ENCODE data around the gene GPRIN1. TPM values are rescaled to one million over a fixed set of nuclear protein-coding genes. Genes with fewer than 3 reads are reported as not detected.

The GPRIN1 gene
- total RNA-seq, 2 experiments from 2014 or later, result 2.5 to 2.6 TPM

DNA sequence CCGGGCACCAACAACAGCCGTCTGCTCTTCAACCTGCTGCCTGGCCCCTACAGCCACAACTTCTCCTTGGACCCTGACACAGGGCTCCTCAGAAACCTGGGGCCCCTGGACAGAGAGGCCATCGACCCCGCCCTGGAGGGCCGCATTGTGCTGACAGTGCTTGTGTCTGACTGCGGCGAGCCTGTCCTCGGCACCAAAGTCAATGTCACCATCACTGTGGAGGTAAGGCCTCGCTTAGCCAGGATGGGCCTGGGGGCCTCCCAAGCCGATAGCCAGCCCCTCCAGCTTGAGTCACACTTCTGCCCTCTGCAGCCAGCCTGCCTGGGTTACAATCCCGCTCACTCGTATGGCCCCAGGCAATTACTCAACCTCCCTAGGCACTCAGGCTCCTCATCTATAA lies 28.6 kb downstream of the GPRIN1 start:
- CTCF ChIA-PET, result interaction anchor here (0.6 kb wide), 1 partner anchor 9 kb away, joined by 3 read pairs; no protein-coding TSS in a partner anchor
- no peak for DNase-seq
- H3K4me1 Mint-ChIP-seq, result no peaks in the 10 kb centered on the region
- POLR2A ChIA-PET, result no interaction called here
- H3K36me3 Mint-ChIP-seq (ENCODE audit: low read depth), result no peaks in the 10 kb centered on the region
- no peak overlapping the region for H3K27ac Mint-ChIP-seq
- no peaks in the 10 kb centered on the region for H3K27me3 Mint-ChIP-seq
- no peak overlapping the region for H3K4me3 Mint-ChIP-seq
- H3K9me3 Mint-ChIP-seq, result peaks cover 9% of the 10 kb centered on the region

DNA sequence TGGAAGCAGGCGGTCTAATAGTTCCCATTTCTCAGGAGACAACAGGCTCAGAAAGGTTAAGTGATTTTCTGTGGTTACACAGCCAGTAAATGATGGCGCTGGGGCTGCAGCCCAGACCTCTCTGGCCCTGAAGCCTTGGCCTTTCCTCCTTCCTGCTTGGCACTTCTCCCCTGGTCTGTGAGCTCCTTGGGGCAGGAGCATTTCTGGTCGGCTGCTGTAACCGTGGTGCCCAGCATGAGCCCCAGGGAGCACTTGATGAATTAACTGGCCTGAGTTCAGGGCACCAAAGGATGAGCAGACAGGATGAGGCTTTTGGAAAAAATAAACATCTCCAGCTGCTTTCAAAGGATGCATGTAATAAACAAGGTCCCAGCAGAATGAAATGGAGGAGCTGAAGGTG lies 30.6 kb downstream of the GPRIN1 start:
- Mint-ChIP-seq H3K4me1 (no peaks in the 10 kb centered on the region), H3K9me3 (no peaks in the 10 kb centered on the region), H3K36me3 (ENCODE audit: low read depth) (no peaks in the 10 kb centered on the region), H3K27ac (no peak overlapping the region), H3K4me3 (no peak overlapping the region), H3K27me3 (no peaks in the 10 kb centered on the region)
- ChIA-PET CTCF (interaction anchor here (1.0 to 1.2 kb wide), 3 partner anchors 17 to 81 kb away, joined by 3 to 4 read pairs (median 3); no protein-coding TSS in a partner anchor), POLR2A (no interaction called here)
- no peak for DNase-seq

DNA sequence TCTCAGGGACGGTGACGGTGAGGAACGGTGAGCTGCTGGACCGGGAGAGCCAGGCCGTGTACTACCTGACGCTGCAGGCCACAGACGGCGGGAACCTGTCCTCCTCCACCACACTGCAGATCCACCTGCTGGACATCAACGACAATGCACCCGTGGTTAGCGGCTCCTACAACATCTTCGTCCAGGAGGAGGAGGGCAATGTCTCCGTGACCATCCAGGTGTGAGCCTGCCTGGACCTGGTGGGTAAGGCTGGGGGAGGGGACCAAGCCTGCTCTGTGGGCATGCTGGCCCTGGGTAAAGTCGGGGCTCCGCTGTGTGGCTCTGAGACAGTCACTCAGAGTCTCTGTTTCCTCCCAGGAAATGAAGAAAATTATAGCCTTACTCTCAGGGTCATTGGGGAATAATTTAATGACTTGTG lies 31.6 kb downstream of the GPRIN1 start:
- peak; percentile 46 for DNase-seq
- no peaks in the 10 kb centered on the region for H3K36me3 Mint-ChIP-seq (ENCODE audit: low read depth)
- no peaks in the 10 kb centered on the region for H3K4me1 Mint-ChIP-seq
- no peak overlapping the region for H3K27ac Mint-ChIP-seq
- ChIA-PET POLR2A (no interaction called here), CTCF (interaction anchor here (1.1 kb wide), 1 partner anchor 31 kb away, joined by 3 read pairs; no protein-coding TSS in a partner anchor)
- no peaks in the 10 kb centered on the region for H3K27me3 Mint-ChIP-seq
- no peak overlapping the region for H3K4me3 Mint-ChIP-seq
- no peaks in the 10 kb centered on the region for H3K9me3 Mint-ChIP-seq

DNA sequence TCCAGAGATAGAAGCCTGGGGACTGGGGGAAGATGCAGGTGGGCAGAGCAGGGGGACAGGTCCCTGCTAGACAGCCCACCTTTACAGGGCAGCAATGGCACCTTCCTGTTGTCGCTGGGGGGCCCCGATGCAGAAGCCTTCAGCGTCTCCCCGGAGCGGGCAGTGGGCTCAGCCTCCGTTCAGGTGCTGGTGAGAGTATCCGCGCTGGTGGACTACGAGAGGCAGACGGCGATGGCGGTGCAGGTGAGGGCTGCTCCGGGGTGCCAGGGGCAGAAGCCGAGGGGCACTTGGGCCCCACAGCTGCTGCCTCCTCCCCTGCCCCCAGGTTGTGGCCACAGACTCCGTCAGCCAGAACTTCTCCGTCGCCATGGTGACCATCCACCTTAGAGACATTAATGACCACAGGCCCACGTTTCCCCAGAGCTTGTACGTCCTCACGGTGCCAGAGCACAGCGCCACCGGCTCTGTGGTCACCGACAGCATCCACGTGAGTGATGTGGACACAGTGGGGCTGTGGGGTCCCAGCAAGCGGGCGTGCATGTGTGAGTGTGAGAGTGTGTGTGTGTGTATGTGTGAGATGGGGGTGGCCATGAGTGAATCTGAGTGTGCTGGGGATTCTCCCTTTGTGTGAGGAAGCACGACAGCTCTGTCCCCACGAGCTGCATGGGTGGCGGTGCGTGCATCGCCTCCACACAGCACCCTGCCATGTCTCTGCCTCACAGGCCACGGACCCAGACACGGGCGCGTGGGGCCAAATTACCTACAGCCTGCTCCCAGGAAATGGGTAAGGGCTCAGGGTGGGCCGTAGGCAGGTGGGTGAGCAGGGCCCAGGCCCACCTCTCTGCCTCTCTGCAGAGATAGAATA lies 32.4 kb downstream of the GPRIN1 start:
- CTCF ChIA-PET, result interaction anchor here (1.1 kb wide), 1 partner anchor 53 kb away, joined by 3 read pairs; the partner anchor contains the start of genes EIF4E1B and SNCB

DNA sequence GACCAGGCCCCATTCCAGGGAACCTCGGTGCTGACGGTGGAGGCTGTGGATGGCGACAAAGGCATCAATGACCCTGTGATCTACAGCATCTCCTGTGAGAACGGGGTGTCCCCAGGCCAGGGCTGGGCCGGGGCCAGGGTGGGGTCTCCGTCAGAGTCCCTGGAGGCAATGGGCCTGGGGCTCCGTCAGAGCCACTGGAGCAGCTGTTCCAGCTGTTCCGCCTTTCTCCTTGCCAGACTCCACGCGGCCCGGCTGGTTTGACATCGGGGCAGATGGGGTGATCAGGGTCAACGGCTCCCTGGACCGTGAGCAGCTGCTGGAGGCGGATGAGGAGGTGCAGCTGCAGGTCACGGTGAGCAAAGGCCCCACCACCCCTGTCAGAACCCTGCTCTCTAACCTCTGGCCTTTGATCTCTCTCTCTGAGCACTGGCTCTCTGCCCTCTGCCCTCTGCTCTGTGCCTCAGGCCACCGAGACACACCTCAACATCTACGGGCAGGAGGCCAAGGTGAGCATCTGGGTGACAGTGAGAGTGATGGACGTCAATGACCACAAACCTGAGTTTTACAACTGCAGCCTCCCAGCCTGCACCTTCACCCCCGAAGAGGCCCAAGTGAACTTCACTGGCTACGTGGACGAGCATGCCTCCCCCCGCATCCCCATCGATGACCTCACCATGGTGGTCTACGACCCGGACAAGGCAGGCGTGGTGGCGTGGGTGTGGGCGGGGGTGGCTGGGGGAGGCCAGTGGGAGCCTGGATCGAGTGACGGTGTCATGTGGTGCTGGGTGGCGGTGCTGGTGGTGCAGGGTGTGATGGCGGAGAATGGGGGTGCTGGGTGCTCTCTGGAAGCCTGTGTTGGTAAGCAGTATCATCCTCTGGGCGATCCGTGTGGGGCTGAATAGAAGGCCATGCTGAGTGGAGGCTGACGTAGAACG lies 34.2 kb downstream of the GPRIN1 start:
- H3K4me3 Mint-ChIP-seq, result no peak overlapping the region
- H3K27me3 Mint-ChIP-seq, result no peaks in the 10 kb centered on the region
- POLR2A ChIA-PET, result no interaction called here
- CTCF ChIA-PET, result interaction anchor here (1.2 kb wide), 1 partner anchor 159 kb away, joined by 5 read pairs; the partner anchor contains the start of gene CLTB
- no peak for DNase-seq
- no peaks in the 10 kb centered on the region for H3K9me3 Mint-ChIP-seq
- no peaks in the 10 kb centered on the region for H3K36me3 Mint-ChIP-seq (ENCODE audit: low read depth)
- H3K4me1 Mint-ChIP-seq, result peaks cover 6% of the 10 kb centered on the region
- H3K27ac Mint-ChIP-seq, result no peak overlapping the region

More for the DNA sequence above, 32.4 kb downstream of the GPRIN1 start:
- DNase-seq, result no peak
- POLR2A ChIA-PET, result no interaction called here
- no peak overlapping the region for H3K27ac Mint-ChIP-seq
- H3K27me3 Mint-ChIP-seq, result no peaks in the 10 kb centered on the region
- H3K9me3 Mint-ChIP-seq, result no peaks in the 10 kb centered on the region
- H3K36me3 Mint-ChIP-seq (ENCODE audit: low read depth), result no peaks in the 10 kb centered on the region
- peaks cover 6% of the 10 kb centered on the region for H3K4me1 Mint-ChIP-seq
- H3K4me3 Mint-ChIP-seq, result no peak overlapping the region

DNA sequence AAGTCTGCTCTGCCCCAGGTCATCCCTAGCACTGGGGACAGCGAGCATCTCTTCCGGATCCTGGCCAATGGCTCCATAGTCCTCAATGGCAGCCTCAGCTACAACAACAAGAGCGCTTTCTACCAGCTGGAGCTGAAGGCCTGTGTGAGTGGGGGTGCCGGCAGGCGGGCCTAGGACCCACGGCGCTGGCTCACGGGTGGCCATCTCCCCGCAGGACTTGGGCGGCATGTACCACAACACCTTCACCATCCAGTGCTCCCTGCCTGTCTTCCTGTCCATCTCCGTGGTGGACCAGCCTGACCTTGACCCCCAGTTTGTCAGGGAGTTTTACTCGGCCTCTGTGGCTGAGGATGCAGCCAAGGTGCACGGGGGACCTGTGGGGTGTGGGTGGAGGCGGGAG lies 34.9 kb downstream of the GPRIN1 start:
- no peaks in the 10 kb centered on the region for H3K36me3 Mint-ChIP-seq (ENCODE audit: low read depth)
- H3K27ac Mint-ChIP-seq, result no peak overlapping the region
- ChIA-PET CTCF (interaction anchor here (1.2 kb wide), 1 partner anchor 158 kb away, joined by 5 read pairs; the partner anchor contains the start of gene CLTB), POLR2A (no interaction called here)
- no peak overlapping the region for H3K4me3 Mint-ChIP-seq
- no peaks in the 10 kb centered on the region for H3K9me3 Mint-ChIP-seq
- no peak for DNase-seq
- H3K27me3 Mint-ChIP-seq, result peaks cover under 1% of the 10 kb centered on the region
- H3K4me1 Mint-ChIP-seq, result peaks cover 6% of the 10 kb centered on the region

DNA sequence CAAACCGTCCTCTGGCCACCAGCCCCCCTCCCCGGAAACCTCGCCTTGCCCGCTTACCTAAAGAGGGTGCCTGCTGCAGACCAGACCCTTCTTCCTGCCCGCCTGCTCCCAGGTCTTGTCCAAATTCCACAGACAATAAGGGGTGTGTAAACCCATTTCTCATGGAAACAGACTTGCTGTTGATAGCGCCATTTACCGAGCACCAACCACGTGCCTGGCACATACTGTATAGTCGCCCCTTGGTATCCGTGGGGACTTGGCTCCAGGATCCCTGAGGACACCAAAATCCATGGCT lies 35.7 kb downstream of the GPRIN1 start:
- no peak overlapping the region for H3K4me3 Mint-ChIP-seq
- POLR2A ChIA-PET, result no interaction called here
- no peak for DNase-seq

DNA sequence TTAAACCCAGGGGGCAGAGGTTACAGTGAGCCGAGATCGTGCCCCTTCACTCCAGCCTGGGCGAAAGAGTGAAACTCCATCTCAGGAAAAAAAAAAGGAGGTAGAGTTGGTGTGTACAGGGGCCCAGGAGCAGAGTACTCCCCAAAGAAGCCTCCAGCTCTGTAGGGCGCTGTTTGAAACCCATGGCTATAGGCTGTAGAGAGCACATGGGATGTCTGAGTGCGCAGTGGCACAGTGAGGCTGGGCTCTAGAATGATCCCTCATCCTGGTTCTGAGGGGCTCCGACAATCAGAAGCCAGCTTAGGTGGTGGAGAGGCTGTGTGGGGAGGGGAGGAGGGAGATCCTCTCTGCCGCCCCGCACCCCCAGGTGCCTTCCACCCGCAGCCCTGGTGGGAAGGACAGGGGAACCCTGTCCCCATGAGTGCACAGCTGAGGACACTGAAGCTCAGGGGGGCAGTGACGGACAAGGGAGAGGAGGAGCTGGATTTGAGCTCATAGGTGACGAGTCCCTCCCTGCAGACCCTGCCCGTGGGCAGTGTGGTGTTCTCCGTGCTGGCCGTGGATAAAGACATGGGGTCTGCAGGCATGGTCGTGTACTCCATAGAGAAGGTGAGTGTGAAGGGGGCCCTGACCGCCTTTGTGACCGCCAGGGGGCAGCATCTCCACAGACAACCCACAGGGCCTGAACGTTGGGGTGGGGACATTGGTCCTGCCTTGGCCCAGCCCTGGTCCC lies 36.2 kb downstream of the GPRIN1 start:
- Mint-ChIP-seq H3K4me3 (no peak overlapping the region), H3K27me3 (peaks cover 3% of the 10 kb centered on the region), H3K36me3 (ENCODE audit: low read depth) (no peaks in the 10 kb centered on the region), H3K9me3 (no peaks in the 10 kb centered on the region), H3K27ac (no peak overlapping the region), H3K4me1 (peaks cover 6% of the 10 kb centered on the region)
- DNase-seq, result peak; percentile 79
- POLR2A ChIA-PET, result no interaction called here
- CTCF ChIA-PET, result interaction anchor here (0.5 to 1.6 kb wide), 9 partner anchors 8 to 157 kb away, joined by 3 to 5 read pairs (median 3); partner anchors contain the start of genes CLTB and RNF44

More for the DNA sequence above, 35.7 kb downstream of the GPRIN1 start:
- CTCF ChIA-PET, result interaction anchor here (0.8 to 1.6 kb wide), 4 partner anchors 8 to 158 kb away, joined by 3 to 4 read pairs (median 4); partner anchors contain the start of genes CLTB and RNF44
- peaks cover 6% of the 10 kb centered on the region for H3K4me1 Mint-ChIP-seq
- H3K36me3 Mint-ChIP-seq (ENCODE audit: low read depth), result no peaks in the 10 kb centered on the region
- H3K27me3 Mint-ChIP-seq, result peaks cover 3% of the 10 kb centered on the region
- H3K9me3 Mint-ChIP-seq, result no peaks in the 10 kb centered on the region
- no peak overlapping the region for H3K27ac Mint-ChIP-seq

DNA sequence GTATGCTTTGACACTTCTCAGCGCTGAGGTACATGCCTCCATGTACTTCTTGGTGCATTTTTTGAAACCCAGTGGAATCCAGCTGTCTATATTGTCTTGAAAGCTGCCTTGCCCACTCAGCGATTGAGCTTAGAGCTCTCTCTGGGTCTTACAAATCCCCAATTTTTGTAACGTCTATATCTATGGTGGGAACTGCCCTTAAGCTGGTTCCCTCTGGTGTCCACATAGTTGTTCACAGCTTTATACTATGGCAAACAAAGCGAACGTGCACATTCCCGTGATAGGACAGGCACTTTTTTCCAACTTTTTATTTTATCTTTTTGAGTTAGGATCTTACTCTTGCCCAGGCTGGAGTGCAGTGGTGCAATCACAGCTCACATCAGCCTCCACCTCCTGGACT lies 39.9 kb downstream of the GPRIN1 start:
- CTCF ChIA-PET, result no interaction called here
- Mint-ChIP-seq H3K36me3 (ENCODE audit: low read depth) (no peaks in the 10 kb centered on the region), H3K9me3 (no peaks in the 10 kb centered on the region), H3K4me1 (peaks cover 6% of the 10 kb centered on the region), H3K27me3 (peaks cover 3% of the 10 kb centered on the region), H3K27ac (no peak overlapping the region), H3K4me3 (no peak overlapping the region)
- POLR2A ChIA-PET, result no interaction called here
- DNase-seq, result no peak

DNA sequence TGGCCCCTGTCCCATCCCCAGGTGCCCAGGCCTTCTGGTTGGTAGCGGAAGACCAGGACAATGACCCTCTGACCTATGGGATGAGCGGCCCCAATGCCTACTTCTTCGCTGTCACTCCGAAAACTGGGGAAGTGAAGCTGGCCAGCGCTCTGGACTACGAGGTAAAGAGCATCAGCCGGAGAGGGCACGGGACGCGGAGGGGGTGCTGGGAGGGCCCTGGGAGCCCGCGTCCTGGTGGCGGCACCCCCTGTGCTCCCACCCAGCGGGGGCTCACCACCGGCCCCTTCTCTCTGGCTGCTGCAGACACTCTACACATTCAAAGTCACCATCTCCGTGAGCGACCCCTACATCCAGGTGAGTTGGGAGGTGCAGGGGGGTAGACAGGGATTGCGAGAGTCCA lies 41.3 kb downstream of the GPRIN1 start:
- H3K4me3 Mint-ChIP-seq, result no peak overlapping the region
- H3K4me1 Mint-ChIP-seq, result peaks cover 6% of the 10 kb centered on the region
- H3K27me3 Mint-ChIP-seq, result peaks cover 3% of the 10 kb centered on the region
- no peaks in the 10 kb centered on the region for H3K36me3 Mint-ChIP-seq (ENCODE audit: low read depth)
- no peak overlapping the region for H3K27ac Mint-ChIP-seq
- ChIA-PET POLR2A (no interaction called here), CTCF (no interaction called here)
- no peaks in the 10 kb centered on the region for H3K9me3 Mint-ChIP-seq
- no peak for DNase-seq

DNA sequence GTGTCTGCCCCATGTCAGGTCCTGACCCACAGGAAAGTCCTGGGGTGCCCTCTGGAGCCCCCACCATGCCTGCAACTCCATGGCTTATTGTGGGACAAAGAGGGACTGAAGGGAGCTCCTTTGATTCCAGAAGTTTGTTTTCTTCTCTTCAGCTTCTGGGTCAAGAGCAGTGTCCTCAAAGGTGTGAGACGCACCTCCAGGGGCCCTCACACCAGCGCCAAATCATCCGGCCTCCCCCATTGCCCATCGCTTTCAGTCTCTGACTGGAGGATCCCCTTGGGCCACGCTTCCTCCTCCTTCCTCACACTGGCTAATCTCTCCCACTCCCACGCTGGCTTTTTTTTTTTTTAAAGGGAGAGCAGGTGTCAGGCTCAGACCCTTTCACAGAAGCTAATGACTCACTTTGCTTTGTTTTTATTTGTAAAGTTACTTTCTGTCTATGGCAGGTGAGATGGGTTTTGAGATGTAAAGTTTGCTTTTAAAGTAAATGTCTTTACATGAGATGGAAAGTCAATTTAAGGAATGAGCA lies 44.1 kb downstream of the GPRIN1 start:
- Mint-ChIP-seq H3K9me3 (no peaks in the 10 kb centered on the region), H3K36me3 (ENCODE audit: low read depth) (no peaks in the 10 kb centered on the region), H3K27ac (no peak overlapping the region), H3K27me3 (peaks cover 3% of the 10 kb centered on the region), H3K4me3 (no peak overlapping the region), H3K4me1 (peaks cover 4% of the 10 kb centered on the region)
- CTCF ChIA-PET, result no interaction called here
- POLR2A ChIA-PET, result interaction anchor here (0.7 kb wide), 1 partner anchor 149 kb away, joined by 3 read pairs; no protein-coding TSS in a partner anchor
- no peak for DNase-seq

DNA sequence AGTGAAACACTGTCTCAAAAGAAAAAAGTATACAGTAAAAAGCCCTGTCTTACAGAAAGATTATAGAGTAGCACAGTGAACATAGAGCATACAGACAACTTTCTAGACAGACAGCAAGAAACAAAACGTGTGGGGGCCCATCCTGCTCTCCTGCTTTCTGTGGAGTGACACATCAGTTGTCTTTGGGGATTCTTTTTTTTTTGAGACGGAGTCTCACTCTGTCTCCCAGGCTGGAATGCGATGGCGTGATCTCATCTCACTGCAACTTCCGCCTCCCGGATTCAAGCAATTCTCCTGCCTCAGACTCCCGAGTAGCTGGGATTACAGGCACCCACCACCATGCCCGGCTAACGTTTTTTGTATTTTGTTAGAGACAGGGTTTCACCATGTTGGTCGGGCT lies 46.0 kb downstream of the GPRIN1 start:
- POLR2A ChIA-PET, result no interaction called here
- H3K27ac Mint-ChIP-seq, result no peak overlapping the region
- H3K4me3 Mint-ChIP-seq, result no peak overlapping the region
- DNase-seq, result no peak
- CTCF ChIA-PET, result no interaction called here
- H3K9me3 Mint-ChIP-seq, result no peaks in the 10 kb centered on the region
- no peaks in the 10 kb centered on the region for H3K27me3 Mint-ChIP-seq
- H3K36me3 Mint-ChIP-seq (ENCODE audit: low read depth), result no peaks in the 10 kb centered on the region
- H3K4me1 Mint-ChIP-seq, result peaks cover 17% of the 10 kb centered on the region
